NCI-H345 (cell line): ENCODE measurements around the gene GJB3.
"Not testable (repeated sequence)": the region's sequence is repeated elsewhere in the genome, so short reads cannot be mapped to it uniquely, and the experiment has no call there.

Source experiments
- DNase-seq: peaks from one replicate; lab custom pipeline; 2025; lab: John Stamatoyannopoulos, UW

The GJB3 gene

DNA sequence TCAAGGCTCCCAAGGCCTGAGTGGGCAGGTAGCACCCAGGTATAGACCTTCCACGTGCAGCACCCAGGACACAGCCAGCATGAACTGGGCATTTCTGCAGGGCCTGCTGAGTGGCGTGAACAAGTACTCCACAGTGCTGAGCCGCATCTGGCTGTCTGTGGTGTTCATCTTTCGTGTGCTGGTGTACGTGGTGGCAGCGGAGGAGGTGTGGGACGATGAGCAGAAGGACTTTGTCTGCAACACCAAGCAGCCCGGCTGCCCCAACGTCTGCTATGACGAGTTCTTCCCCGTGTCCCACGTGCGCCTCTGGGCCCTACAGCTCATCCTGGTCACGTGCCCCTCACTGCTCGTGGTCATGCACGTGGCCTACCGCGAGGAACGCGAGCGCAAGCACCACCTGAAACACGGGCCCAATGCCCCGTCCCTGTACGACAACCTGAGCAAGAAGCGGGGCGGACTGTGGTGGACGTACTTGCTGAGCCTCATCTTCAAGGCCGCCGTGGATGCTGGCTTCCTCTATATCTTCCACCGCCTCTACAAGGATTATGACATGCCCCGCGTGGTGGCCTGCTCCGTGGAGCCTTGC is 19.7 kb upstream of the GJB3 start:
- DNase-seq, result no peak

DNA sequence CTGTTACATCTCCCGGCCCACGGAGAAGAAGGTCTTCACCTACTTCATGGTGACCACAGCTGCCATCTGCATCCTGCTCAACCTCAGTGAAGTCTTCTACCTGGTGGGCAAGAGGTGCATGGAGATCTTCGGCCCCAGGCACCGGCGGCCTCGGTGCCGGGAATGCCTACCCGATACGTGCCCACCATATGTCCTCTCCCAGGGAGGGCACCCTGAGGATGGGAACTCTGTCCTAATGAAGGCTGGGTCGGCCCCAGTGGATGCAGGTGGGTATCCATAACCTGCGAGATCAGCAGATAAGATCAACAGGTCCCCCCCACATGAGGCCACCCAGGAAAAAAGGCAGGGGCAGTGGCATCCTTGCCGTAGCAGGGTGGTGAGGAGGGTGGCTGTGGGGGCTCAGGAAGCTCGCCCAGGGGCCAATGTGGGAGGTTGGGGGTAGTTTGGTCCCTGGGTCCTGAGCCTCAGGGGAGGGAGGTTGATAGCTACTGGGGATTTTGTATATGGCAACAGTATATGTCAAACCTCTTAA is 19.2 kb upstream of the GJB3 start:
- no peak for DNase-seq

DNA sequence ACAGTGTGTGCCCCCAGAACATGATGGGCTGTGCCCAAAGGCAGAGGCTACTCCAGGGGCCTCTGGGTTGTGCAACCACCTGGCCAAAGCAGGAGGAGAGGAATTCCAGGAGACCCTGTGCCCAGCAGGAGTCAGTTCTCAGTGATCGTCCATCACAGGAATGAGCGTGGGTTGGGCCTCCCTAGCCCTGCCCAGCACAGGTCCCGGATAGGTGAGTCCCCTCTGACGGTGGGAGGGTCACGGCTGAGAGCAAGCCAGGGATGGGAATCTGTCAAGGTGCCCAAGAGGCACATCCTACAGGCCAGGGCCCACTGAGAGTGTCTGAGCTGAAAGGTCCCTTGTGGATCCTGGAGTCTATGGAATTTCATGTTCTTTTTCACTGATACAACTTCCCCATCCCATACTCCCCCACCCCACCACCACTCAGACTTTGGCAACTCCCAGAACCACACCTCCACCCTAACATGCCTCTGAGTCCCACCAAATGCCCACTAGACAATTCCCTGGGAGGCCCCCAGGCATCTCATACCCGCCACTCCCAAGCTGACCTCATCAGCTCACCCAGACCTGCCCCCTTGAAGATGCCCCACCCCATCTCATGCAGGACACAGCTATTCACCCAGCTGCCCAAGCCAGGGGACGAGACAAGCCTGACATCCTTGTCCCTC is 18.4 kb upstream of the GJB3 start:
- no peak for DNase-seq

DNA sequence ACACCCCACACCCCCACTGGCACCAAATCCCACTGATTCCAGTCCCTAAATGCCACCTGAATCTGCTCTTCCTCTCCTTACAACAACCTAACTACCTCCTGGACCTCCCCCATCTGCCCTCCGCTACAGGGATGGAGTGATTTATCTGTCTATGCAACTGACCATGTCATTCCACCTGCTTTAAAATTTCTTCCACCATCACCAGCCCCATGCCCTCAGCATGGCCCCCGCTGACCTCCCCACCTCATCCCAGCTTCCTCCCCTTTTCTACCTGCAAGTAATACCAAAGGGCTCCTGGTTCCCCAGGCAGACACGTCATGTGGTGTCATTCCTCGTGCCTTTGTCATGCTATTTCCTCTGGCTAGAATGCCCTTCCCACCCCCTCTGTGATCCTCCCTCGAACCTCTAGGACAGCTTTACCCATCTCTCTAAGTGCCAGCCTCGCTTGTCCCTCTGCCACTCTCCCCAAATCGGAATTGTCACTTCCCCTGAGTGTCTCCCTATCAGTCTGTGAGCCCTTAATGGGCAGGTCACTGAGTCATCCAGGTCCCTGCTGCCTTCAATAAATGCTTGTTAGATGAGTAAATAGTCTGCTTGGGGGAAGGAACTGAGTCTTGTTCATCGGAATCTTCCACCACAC is 17.8 kb upstream of the GJB3 start:
- DNase-seq, result no peak

DNA sequence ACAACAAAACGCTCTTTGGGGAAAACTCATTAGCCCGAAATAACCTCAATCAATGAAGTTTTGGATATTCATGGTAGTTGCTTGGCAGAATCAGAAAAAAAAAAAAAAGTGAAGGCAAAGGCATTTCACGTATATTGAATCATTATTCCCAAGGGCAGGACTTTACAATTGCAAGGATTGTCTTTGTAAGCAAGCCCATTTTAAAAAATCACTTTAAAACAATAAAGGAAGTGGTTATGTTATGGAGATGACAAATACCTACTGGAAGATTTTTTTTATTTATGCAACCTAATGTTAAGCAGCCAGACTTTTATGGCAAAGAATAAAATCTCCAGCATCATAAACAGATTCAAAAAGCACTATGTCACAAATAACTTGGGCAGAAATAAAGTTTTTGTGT is 12.2 kb upstream of the GJB3 start:
- DNase-seq, result no peak

DNA sequence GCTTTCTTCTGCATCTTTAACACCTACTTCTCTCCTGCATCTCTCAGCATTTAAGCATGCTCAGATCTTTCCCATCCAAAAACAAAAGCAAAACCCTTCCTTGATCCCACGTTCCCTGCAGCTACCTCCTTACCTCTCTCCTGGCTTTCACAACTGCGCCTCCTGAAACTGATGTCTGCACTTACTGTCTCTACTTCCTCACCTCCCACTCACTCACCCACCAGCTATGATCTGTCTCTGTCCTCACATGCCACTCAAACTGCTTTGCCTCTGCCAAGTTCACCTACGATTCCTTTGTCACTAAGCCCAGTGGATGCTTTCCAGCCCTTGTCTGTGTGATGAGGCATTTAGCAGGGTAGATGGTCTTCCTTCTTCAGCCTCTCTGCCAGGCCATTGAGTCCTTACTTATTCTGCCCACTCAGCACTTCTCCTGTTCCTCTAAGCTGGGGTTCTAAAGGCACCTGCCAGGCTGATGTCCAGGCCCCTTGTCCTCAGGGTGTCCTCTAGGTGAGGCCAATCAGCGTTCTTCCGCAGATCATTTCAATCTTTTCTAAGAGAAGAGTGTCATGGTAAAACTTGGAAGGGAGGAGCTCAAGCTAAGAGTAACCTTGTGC is 10.0 kb upstream of the GJB3 start:
- DNase-seq, result no peak

DNA sequence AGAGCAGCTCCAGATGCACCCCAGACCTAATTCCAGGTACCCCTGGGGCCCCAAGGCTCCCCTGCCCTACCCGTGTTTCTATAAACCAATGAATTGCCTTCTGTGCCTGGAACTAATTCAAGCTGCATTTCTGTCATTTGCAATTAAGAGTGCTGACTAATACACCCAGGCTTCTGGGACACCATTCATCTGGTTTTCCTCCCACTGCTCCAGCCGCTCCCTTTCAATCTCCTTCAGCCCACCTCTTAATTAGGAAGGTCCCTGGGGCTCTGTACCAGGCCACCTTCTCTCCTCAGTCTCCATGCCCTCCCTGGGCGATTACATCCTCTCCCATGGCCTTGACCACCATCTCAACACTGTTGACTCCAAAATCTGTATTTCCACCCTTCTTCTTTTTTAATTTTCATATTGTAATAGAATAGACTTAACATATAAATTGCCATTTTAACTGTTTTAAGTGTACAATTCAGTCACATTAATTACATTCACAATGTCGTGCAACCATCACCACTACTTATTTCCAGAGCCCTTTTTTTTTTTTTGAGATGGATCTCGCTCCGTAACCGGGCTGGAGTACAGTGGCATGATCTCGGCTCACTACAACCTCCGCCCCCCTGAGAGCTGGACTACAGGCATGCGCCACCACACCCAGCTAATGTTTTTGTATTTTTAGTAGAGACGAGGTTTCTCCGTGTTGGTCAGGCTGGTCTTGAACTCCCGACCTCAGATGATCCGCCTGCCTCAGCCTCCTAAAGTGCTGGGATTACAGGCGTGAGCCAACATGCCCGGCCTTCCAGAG is 9.2 kb upstream of the GJB3 start:
- no peak for DNase-seq

DNA sequence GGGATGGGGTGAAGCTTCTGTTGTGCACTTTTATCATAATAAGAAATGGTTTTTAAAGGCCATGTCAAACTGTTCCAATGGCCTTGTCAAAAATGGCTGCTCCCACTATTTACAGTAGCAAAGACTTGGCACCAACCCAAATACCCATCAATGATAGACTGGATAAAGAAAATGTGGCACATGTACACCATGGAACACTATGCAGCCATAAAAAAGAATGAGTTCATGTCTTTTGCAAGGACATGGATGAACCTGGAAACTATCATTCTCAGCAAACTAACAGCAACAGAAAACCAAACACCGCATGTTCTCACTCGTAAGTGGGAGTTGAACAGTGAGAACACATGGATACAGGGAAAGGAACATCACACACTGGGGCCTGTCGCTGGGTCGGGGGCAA is 7.9 kb upstream of the GJB3 start:
- not testable (repeated sequence) for DNase-seq

DNA sequence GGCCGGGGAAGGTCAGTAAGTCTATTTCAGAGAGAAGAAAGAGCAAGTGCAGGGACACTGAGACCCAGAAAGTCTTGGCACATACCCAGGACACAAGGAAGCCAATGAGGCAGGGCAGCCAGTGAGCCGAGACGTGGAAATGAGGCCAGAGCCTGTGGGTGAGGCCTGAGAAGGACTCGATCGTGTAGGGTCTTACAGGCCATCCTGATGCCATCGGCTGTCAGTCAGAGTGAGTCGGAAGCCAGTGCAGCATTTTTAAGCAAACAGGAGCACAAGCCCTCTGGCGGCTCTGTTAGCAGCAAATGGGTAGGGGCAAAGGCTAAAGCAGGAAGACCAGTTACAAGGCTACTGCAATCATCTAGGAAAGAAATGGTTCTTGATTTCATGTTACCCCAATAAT is 6.1 kb upstream of the GJB3 start:
- no peak for DNase-seq

DNA sequence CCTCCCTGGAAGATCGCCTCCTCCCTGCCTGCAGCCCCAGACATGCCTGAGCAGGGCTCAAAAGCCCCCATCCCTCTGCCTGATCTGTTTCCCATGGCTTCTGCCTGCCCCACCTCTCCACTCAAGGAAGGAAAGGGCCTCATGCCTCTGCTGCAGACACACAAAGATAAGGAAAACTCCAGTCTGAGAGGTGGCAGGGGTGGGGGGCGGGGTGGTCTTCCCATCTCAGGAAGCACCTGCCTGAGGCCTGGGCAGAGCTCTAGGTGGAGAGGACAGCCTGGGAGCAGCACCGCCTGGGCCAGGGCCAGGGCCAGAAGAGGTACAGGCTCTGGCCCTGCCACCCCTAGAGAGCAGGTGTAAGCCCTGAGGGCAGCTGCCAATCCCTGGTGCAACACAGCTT is 4.1 kb upstream of the GJB3 start:
- DNase-seq, result no peak

DNA sequence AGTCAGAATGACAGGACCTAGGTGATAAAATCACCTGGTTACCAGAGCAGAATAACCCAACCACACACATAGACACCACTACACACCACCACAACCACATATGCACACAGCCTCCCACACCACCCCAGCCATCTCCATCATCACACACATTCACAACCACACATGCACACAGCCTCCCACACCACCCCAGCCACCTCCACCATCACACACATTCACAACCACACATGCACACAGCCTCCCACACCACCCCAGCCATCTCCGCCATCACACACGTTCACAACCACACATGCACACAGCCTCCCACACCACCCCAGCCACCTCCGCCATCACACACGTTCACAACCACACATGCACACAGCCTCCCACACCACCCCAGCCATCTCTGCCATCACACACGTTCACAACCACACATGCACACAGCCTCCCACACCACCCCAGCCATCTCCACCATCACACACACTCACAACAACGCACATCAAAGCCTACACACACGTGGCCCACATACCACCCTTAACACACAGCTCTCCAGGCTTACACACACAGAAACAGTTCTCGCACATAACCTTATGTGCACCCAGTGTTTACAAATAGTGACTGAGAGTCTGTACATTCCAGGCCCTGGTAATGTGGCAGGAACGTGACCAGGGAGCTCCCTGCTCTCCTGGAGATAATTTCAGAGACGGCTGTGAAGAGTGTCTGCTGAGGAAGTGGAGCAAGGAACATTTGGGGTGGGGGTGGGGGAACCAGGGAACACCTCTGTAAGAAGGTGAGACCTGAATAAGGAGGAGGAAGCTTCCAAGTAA is 3.3 kb upstream of the GJB3 start:
- DNase-seq, result no peak

DNA sequence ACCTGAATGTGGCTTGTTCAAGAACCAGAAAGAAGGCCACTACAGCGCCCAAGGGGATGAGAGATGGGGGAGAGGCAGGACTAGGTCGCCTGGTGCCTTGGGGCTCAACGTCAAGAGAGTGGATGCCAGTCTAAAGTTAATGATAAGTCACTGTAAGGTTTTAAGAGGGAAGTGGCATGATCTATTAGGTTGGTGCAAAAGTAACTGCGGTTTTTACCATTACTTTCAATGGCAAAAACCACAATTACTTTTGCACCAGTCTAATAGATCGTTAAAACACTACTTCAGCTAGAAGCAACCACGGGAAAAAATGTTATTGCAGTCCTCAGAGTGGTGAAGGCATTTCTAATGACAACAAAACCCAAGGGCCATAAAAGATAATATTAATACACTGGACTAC is 2.6 kb upstream of the GJB3 start:
- no peak for DNase-seq

DNA sequence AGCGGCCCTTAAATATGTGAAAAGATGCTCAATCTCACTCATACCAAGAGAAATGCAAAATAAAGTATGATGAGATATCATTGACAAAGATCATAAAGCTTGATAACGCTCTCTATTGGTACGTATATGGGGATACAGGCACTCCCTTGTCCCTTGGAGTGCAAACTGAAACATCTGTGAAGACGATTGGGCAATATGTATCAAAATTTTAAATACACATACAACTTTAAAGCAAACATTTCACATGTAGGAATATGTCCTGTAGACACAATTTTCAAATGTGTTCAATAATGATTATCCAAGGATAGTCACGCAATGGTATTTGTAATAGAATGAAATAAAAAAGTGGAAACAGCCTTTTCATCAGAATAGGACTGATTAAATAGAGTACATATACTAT is 2.0 kb upstream of the GJB3 start:
- no peak for DNase-seq

DNA sequence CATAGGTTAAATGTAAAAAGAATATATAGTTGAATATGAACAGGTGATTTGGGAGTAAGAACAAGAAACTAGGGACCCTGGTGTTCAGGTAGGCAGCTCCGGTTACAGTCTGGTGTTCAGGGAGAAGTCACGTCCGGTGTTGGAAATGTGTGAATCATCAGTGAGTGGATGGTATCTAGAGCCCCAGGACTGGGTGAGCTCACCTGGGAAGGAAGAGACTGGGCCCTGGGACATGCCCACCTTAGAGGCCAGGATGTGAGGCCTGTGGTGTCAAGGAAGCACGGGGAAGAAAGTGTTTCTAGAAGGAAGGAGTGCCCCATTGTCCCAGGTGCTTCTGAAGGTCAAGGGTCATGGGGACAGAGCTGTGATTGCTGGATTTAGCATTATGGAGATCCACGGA is 1.5 kb upstream of the GJB3 start:
- no peak for DNase-seq

DNA sequence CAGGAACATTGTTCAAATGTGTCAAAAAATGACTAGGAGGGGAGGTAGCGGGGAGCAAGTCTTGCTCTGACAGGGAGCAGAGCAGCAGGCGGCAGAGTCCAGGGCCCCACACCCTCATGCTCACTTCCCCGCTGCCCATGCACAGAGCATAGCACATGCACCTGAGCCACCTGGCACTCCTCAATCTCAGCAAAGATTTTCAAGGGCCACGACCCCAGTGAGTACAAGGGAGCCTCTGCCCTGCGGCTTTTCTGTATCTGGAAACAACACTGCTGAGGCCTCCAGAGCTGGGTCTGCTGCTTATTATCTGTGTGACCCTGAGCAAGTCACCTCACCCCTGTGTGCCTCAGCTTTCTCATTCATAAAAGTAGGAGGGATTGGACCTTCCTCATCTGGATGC is 1.1 kb upstream of the GJB3 start:
- no peak for DNase-seq

DNA sequence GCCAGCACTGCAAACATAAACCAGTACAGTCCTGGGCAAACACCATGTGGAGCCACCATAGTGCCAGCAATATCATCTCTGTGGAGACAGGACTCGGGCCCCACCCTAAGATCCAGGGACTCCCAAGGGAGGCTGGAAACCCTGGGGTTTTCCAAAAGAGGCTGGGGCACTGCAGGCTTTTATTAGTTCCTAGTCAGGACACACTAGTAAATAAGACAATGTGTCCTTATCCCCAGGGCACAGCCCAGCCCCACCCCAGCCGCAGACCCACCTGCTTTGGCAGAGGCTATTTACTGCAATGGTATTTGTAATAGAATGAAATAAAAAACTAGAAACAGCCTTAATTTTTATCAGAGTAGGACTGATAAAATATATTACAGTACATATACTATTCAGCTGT is 486 bp upstream of the GJB3 start:
- no peak for DNase-seq

DNA sequence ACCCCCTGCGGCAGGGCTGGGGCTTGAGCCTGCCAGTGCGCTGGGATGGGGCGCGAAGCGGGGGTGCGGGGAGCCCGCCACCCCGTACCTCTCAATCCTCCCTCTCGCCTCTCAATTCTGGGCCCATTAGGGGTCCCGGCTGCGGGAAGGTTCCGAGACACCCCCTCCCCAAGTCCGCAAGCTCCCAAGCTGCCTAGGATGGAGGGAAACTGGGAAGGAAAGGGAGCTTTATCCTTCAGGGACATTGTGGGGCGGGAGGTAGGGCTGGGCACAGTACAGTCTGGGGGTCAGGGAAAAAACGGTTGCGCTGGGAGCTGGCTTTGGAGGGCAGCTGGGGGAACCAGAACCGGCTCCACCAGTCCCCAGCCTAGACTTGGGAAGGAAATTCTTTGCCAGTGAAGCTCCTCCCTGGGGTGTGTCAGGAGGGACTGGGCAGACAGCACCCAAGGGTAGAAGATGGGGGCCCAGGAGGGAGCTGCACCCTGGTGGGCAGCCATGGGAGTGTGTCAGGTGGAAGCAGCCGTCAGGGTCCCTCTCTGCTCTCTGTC is 904 bp downstream of the GJB3 start:
- no peak for DNase-seq

DNA sequence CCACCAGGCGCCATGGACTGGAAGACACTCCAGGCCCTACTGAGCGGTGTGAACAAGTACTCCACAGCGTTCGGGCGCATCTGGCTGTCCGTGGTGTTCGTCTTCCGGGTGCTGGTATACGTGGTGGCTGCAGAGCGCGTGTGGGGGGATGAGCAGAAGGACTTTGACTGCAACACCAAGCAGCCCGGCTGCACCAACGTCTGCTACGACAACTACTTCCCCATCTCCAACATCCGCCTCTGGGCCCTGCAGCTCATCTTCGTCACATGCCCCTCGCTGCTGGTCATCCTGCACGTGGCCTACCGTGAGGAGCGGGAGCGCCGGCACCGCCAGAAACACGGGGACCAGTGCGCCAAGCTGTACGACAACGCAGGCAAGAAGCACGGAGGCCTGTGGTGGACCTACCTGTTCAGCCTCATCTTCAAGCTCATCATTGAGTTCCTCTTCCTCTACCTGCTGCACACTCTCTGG is 3.8 kb downstream of the GJB3 start:
- DNase-seq, result no peak

DNA sequence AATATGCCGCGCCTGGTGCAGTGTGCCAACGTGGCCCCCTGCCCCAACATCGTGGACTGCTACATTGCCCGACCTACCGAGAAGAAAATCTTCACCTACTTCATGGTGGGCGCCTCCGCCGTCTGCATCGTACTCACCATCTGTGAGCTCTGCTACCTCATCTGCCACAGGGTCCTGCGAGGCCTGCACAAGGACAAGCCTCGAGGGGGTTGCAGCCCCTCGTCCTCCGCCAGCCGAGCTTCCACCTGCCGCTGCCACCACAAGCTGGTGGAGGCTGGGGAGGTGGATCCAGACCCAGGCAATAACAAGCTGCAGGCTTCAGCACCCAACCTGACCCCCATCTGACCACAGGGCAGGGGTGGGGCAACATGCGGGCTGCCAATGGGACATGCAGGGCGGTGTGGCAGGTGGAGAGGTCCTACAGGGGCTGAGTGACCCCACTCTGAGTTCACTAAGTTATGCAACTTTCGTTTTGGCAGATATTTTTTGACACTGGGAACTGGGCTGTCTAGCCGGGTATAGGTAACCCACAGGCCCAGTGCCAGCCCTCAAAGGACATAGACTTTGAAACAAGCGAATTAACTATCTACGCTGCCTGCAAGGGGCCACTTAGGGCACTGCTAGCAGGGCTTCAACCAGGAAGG is 4.3 kb downstream of the GJB3 start:
- no peak for DNase-seq

DNA sequence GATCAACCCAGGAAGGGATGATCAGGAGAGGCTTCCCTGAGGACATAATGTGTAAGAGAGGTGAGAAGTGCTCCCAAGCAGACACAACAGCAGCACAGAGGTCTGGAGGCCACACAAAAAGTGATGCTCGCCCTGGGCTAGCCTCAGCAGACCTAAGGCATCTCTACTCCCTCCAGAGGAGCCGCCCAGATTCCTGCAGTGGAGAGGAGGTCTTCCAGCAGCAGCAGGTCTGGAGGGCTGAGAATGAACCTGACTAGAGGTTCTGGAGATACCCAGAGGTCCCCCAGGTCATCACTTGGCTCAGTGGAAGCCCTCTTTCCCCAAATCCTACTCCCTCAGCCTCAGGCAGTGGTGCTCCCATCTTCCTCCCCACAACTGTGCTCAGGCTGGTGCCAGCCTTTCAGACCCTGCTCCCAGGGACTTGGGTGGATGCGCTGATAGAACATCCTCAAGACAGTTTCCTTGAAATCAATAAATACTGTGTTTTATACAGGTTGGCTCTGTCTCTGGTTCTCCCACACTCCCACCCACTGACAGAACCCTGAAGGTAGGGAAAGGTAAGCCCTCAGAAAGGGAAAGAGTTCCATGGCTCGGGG is 5.0 kb downstream of the GJB3 start:
- DNase-seq, result no peak
